Endothelial cell of umbilical vein (primary cell): ENCODE measurements around the gene FBN2.

Source experiments
- CTCF ChIP-seq, 2 donors: IDR thresholded peaks; 1 replicate in 1 of 2; 2 replicates in 1 of 2; pipeline ENCODE4 v1.5.1; 2011; ENCODE audit warnings: low read length in 2 of 2, mild to moderate bottlenecking in 2 of 2, moderate library complexity in 2 of 2, control low read depth in 1 of 2, inconsistent platforms in 1 of 2, low read depth in 1 of 2; ENCODE audit not compliant: insufficient read depth in 1 of 2; ENCODE audit errors: extremely low read depth in 1 of 2
- EZH2 ChIP-seq: IDR thresholded peaks from 2 replicates; pipeline ENCODE4 v1.6.1; 2012; ENCODE audit warnings: borderline replicate concordance, low read depth, mild to moderate bottlenecking, moderate library complexity, low read length, inconsistent platforms; ENCODE audit not compliant: severe bottlenecking
- JUN ChIP-seq: IDR thresholded peaks from 2 replicates; pipeline ENCODE4 v1.6.1; 2011; ENCODE audit warnings: borderline replicate concordance, low read depth; ENCODE audit not compliant: insufficient read length, insufficient read depth
- POLR2A ChIP-seq: IDR thresholded peaks from 2 replicates; pipeline ENCODE4 v1.6.1; 2012; ENCODE audit warnings: low read depth, mild to moderate bottlenecking, control low read depth, low read length
- TF ChIP-seq, protein P1 (sequence below): IDR thresholded peaks from 2 replicates; pipeline ENCODE4 v1.6.1; 2011; ENCODE audit not compliant: insufficient read depth, insufficient read length

DNA sequence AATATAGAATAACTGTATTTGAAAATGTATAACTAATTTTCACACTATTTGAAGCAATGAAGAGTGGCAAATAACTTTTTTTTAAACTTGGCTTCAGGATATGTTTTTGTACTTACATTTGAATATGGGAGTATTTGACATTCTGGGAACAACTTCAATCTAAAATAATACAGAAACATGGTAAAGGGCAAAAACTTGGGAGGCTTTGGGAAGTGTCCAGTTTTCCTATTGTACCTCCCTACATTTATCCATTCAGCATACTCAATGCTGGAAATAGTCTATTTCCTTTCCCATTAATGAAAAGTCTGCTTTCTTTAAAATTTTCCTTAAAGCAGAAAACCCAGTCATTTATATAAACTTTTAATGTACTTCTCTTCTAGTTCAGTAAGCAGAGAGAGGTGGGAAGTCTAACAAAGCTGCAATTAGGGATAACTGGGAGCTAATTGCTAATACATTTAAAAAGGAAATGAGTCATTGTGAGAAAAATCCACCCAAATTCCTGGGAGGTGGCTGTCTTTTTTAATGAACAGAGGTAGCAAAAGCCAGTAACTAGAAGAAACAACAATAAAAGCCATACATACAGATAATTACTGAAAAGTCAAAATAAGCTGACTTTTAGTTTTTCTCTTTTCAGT is 128.8 kb downstream of the FBN2 start:
- TF ChIP-seq POLR2A (no peak), CTCF (IDR thresholded peaks at IDR 0.05; ENCODE audit: extremely low read depth in 1 of 2, insufficient read depth in 1 of 2, low read depth in 1 of 2, low read length in 2 of 2) (no peak), EZH2 (no peak), JUN (peak; percentile 71)
- TF ChIP-seq, protein P1, sequence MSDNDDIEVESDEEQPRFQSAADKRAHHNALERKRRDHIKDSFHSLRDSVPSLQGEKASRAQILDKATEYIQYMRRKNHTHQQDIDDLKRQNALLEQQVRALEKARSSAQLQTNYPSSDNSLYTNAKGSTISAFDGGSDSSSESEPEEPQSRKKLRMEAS = no peak
